GF-D8 (cell line): ENCODE data around the gene CLCA4.

Experiments
- DNase-seq: peaks from one replicate; lab custom pipeline; 2025; lab: John Stamatoyannopoulos, UW

The CLCA4 gene

DNA sequence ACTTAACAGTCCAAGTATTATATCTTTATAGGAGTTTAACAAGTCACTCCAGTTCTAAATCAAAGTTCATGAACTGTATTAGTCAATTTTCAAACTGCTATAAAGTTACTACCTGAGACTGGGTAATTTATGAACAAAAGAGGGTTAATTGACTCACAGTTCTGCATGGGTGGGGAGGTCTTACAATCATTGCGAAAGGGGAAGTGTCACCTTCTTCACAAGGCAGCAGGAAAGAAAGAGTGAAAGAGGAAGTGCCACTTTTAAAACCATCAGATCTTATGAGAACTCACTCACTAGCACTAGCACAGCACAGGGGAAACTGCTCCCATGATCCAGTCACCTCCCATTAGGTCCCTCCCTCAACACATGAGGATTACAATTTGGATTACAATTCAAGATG, 70.0 kb downstream of the CLCA4 start:
- peak; percentile 75 for DNase-seq

DNA sequence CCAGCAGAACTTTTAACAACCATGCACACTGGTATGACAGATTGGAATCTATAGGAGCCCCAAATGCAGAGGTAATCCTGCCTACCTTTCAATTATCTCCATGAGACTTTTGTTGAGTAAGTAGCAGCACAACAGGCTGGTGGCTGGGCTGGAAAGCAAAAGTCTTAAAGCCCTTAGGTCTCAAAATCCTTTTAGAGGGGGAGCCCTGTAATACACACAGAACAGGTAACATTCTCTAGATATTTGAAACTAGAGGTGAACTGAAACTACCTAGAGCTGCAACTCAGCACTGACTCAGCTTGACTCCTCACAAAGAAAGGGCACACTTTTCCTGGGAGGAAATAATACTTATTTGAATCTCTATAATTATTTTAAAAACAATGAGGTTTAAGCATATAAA, 71.5 kb downstream of the CLCA4 start:
- DNase-seq, result no peak

DNA sequence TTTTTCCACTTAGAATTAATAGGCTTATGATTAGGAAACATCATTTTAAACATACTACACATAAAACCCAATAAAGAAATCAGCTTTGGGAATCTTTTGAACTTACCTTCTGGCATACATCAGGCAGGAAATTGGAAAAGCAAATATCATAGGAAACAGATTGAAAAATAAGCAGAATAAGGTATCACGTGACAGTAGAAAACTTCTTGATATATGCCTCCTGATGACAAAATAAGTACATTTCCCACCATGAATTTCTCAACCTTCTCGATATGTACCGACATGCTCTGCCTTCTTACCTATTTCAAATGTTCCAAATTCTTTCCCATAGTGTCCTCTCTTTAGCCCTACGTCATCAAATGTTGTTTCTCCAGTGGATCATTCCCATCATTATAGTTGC, 72.4 kb downstream of the CLCA4 start:
- DNase-seq, result no peak

DNA sequence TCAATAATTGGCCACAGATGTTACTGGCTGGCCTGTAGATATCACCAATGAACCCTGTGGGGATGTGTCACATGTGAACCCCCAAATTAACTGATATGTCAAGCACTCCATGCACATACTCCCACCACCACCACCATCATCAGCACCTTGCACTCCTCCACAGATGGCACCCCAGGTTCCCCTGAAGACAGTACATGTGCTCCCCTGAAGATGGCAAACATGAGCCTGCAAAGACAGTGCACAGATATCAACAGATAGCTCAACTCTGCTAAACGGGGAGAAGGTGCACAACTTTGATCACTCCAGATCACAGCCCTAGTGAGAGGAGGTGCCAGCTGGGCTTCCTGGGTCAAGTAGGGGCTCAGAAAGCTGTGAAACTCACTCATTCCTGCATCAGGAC, 74.4 kb downstream of the CLCA4 start:
- DNase-seq, result no peak
